ENCODE data around the gene NSRP1.

The NSRP1 gene

DNA sequence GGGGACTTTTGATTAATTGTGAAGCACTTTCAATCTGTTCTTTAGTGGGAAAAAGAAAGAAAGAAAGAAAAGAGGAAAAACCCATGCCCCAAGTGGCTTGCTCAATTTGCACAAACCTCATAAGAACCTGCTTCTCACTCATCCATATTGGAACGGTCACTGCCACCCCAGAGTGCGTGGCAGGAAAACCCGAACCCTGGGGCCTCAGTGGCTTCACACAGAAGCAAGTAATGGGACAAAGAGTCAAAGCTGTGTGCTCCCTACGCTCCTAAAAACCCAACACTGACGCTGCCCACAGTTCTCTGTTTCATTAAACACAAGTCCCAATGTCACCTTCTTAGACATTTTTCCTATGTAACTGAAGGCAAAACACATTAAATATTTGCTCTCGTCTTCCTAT, 117.7 kb downstream of the NSRP1 start:
- H3K4me3 ChIP-seq (ENCODE audit: low read length), result no peak overlapping the region
- TF ChIP-seq, protein P1, sequence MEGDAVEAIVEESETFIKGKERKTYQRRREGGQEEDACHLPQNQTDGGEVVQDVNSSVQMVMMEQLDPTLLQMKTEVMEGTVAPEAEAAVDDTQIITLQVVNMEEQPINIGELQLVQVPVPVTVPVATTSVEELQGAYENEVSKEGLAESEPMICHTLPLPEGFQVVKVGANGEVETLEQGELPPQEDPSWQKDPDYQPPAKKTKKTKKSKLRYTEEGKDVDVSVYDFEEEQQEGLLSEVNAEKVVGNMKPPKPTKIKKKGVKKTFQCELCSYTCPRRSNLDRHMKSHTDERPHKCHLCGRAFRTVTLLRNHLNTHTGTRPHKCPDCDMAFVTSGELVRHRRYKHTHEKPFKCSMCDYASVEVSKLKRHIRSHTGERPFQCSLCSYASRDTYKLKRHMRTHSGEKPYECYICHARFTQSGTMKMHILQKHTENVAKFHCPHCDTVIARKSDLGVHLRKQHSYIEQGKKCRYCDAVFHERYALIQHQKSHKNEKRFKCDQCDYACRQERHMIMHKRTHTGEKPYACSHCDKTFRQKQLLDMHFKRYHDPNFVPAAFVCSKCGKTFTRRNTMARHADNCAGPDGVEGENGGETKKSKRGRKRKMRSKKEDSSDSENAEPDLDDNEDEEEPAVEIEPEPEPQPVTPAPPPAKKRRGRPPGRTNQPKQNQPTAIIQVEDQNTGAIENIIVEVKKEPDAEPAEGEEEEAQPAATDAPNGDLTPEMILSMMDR (conservative IDR thresholded peaks at IDR 0.05; ENCODE audit: low read length), result no peak
- DNase-seq (ENCODE audit: low read depth), result no peak

DNA sequence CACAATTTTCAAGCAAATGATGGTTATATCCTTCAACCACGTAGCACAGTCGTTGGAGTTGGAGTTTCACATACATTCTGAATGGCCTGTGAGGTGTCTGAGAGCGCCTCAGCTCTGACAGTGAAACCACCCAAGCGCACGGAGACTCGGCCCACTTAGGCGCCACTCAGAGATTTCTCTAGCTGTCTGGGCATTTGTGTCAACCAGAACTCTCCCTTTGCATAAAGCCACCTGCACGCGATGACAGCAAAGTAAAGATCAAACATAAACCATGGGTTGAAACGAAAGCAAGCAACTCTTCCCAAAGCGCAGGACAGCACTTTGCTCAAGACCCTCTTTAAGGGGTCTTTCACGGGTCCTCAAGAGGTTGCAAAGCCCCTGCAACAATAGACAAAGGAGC, 118.3 kb downstream of the NSRP1 start:
- no peak for DNase-seq (ENCODE audit: low read depth)
- H3K4me3 ChIP-seq (ENCODE audit: low read length), result no peak overlapping the region
- TF ChIP-seq, protein P1 (conservative IDR thresholded peaks at IDR 0.05; ENCODE audit: low read length), result no peak

DNA sequence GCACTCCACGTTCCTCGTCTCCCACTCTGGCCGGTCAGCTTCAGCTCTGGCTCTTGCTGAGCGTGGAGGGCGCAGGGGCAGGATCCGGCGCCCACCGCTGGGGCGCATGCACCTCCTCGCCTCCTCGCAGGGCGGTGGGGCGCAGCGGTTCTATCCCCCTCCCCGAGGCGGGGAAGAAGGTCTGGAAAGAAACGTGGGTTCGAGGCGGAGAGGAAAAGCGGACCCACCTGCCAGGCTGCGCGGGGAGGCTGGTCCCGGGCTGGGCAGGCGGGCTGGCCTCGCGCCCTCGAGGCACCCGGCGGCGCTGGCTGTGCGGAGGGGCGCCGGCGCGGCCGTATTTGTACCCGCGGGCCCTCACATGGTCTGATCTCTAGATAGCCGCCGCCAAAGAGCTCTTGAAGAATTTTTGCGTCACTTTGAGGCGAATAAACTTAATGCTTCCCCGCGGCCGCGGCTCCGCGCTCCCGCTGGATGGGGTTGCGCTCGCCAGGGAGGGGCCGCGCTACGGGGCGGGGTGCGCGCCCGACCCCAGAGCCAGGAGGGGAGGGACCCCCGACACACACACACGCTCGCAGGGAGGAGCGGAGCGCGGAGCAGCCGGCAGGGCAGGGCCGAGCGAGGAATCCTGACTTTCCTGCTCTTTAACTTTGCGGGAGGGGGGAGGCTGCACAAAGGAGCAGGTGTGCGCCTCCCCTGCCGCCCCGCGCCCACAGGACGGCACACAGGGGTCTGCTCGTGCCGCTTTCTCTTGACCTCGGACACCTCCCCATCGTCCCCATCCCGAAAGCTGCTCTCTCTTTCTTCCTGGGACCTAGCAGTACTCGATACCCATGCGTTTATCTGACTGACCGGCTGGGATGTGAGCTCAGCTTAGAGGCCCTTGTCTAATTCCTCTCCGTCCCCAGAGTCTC, 119.0 kb downstream of the NSRP1 start, which contains the start of gene SLC6A4:
Gene SLC6A4 (minus strand): TSS at position 312 of the 911 bp plus-strand sequence. CDS start 13,739 bp downstream, outside the sequence.
- DNase-seq (ENCODE audit: low read depth), result no peak
- TF ChIP-seq, protein P1 (conservative IDR thresholded peaks at IDR 0.05; ENCODE audit: low read length), result no peak

More for the DNA sequence above, 119.0 kb downstream of the NSRP1 start, which contains the start of gene SLC6A4:
- H3K4me3 ChIP-seq (ENCODE audit: low read length), result peak within 1 kb of the TSS; percentile 53
